HepG2 (cell line): Measurements from ENCODE around the gene ZNF444. TPM values are rescaled to one million over a fixed set of nuclear protein-coding genes. Genes with fewer than 3 reads are reported as not detected.

Experiments used
- ATF2 ChIP-seq: sonication (generic); formaldehyde crosslinking; IDR thresholded peaks from 2 replicates; pipeline ENCODE4 v1.4.0; 2020; ENCODE audit warnings: missing genetic modification reagents
- CCDC6 ChIP-seq: sonication (generic); formaldehyde crosslinking; IDR thresholded peaks from 2 replicates; pipeline ENCODE4 v1.8.1; 2022; ENCODE audit warnings: mild to moderate bottlenecking, missing genetic modification reagents, moderate library complexity
- EHMT2 ChIP-seq: fragments of 200-600 bp; sonication (generic); IDR thresholded peaks from 2 replicates; pipeline ENCODE4 v1.7.0; 2017; ENCODE audit warnings: antibody characterized with exemption, low read depth, low read length, borderline replicate concordance
- FOXP4 ChIP-seq: sonication (generic); formaldehyde crosslinking; IDR thresholded peaks from 2 replicates; pipeline ENCODE4 v1.4.0; 2020; ENCODE audit warnings: missing genetic modification reagents
- GTF2F1 ChIP-seq: fragments of 150-350 bp; IDR thresholded peaks from 2 replicates; pipeline ENCODE4 v1.6.1; 2014; ENCODE audit warnings: low read length
- HHEX ChIP-seq: IDR thresholded peaks from 2 replicates; pipeline ENCODE4 v1.6.1; 2016; ENCODE audit warnings: control low read depth
- NFE2L2 ChIP-seq: fragments of 150-350 bp; IDR thresholded peaks from 2 replicates; pipeline ENCODE4 v1.6.1; 2014; ENCODE audit warnings: low read length
- PAWR ChIP-seq: sonication (generic); formaldehyde crosslinking; IDR thresholded peaks from 2 replicates; pipeline ENCODE4 v1.4.0; 2020; ENCODE audit warnings: missing genetic modification reagents, mild to moderate bottlenecking, borderline replicate concordance
- POLR2G ChIP-seq: fragments of 200-400 bp; formaldehyde crosslinking; IDR thresholded peaks from 2 replicates; pipeline ENCODE4 v1.6.1; 2018; ENCODE audit warnings: mild to moderate bottlenecking, low read depth, low read length, moderate library complexity
- REPIN1 ChIP-seq: sonication (generic); formaldehyde crosslinking; IDR thresholded peaks from 2 replicates; pipeline ENCODE4 v1.8.0; 2022; ENCODE audit warnings: missing genetic modification reagents, low read depth, mild to moderate bottlenecking, borderline replicate concordance
- STAT6 ChIP-seq: sonication (generic); formaldehyde crosslinking; IDR thresholded peaks from 2 replicates; pipeline ENCODE4 v1.4.0; 2020; ENCODE audit warnings: missing genetic modification reagents, mild to moderate bottlenecking, borderline replicate concordance
- TGIF2 ChIP-seq: IDR thresholded peaks from 2 replicates; pipeline ENCODE4 v1.6.1; 2016; ENCODE audit warnings: control low read depth, missing compliant biosample characterization
- ZBTB3 ChIP-seq: sonication (generic); formaldehyde crosslinking; IDR thresholded peaks from 2 replicates; pipeline ENCODE4 v1.4.0; 2020; ENCODE audit warnings: low read depth, mild to moderate bottlenecking, moderate library complexity, missing genetic modification reagents, borderline replicate concordance
- ZNF205 ChIP-seq: IDR thresholded peaks from 2 replicates; pipeline ENCODE4 v1.6.1; 2018; ENCODE audit warnings: missing biosample characterization, missing genetic modification reagents
- ZNF225 ChIP-seq: sonication (generic); formaldehyde crosslinking; IDR thresholded peaks from 2 replicates; pipeline ENCODE4 v1.4.0; 2020; ENCODE audit warnings: mild to moderate bottlenecking, missing genetic modification reagents
- ZNF331 ChIP-seq: sonication (generic); formaldehyde crosslinking; IDR thresholded peaks from 2 replicates; pipeline ENCODE4 v1.4.0; 2020; ENCODE audit warnings: missing genetic modification reagents
- ZNF367 ChIP-seq: sonication (generic); formaldehyde crosslinking; IDR thresholded peaks from 2 replicates; pipeline ENCODE4 v1.4.0; 2020; ENCODE audit warnings: missing genetic modification reagents, borderline replicate concordance
- ZNF431 ChIP-seq: sonication (generic); formaldehyde crosslinking; IDR thresholded peaks from 2 replicates; pipeline ENCODE4 v1.9.0; 2022; ENCODE audit warnings: missing genetic modification reagents, low read depth, mild to moderate bottlenecking, borderline replicate concordance
- ZNF652 ChIP-seq: IDR thresholded peaks from 2 replicates; pipeline ENCODE4 v1.6.1; 2016; ENCODE audit warnings: low read depth, borderline replicate concordance
- ZNF879 ChIP-seq: sonication (generic); formaldehyde crosslinking; IDR thresholded peaks from 2 replicates; pipeline ENCODE4 v1.8.1; 2023; ENCODE audit warnings: missing genetic modification reagents
- ZSCAN12 ChIP-seq: sonication (generic); formaldehyde crosslinking; IDR thresholded peaks from 2 replicates; pipeline ENCODE4 v1.9.0; 2021; ENCODE audit warnings: mild to moderate bottlenecking, missing genetic modification reagents
- polyA plus RNA-seq, 8 experiments: library from polyadenylated mRNA; depleted of rRNA in 3 of 8; stranded (reverse) in 7 of 8; unstranded in 1 of 8; fragments of >200 nt; fragmentation: Illumina TruSeq in 4 of 8; extraction: Trizol in 4 of 8; gene quantifications; 2 replicates each; pipeline versions ENCODE4 v1.2.1 to v1.2.3, GENCODE V29; 2011 to 2016; ENCODE audit warnings: low read depth in 4 of 8, missing spikeins in 1 of 8, mixed read lengths in 1 of 8; ENCODE audit not compliant: insufficient read depth in 1 of 8
- total RNA-seq, 5 experiments: library from RNA; depleted of rRNA; stranded (reverse); fragments of >200 nt; fragmentation: Illumina TruSeq; extraction: Trizol; gene quantifications; 2 replicates each; pipeline ENCODE4 v1.2.3, GENCODE V29; 2016; ENCODE audit warnings: low read depth in 1 of 5

Gene ZNF444
- total and polyA plus RNA-seq, 2 of the 13 experiments (the other 11 are each of a cell fraction or from before 2014, with no cell fraction given): 27.4 to 30.3 TPM

- TF ChIP-seq POLR2G (peak; percentile 58), STAT6 (no peak), TGIF2 (CRISPR knock-in tag) (no peak), ZNF205 (CRISPR knock-in tag) (no peak), NFE2L2 (no peak), ZNF431 (CRISPR knock-in tag) (peak; percentile 74; the same call in 1 of the 2 replicates), GTF2F1 (no peak), ZNF331 (CRISPR knock-in tag) (peak; percentile 67), HHEX (CRISPR knock-in tag) (no peak), ZBTB3 (CRISPR knock-in tag) (no peak), ZNF225 (CRISPR knock-in tag) (no peak), ZSCAN12 (CRISPR knock-in tag) (no peak), REPIN1 (CRISPR knock-in tag) (peak; percentile 41; the same call in 1 of the 2 replicates), ATF2 (CRISPR knock-in tag) (no peak; the same call in 1 of the 2 replicates), CCDC6 (peak; percentile 82; the same call in 1 of the 2 replicates), ZNF652 (CRISPR knock-in tag) (peak; percentile 10; the same call in 1 of the 2 replicates), ZNF367 (CRISPR knock-in tag) (no peak), PAWR (CRISPR knock-in tag) (no peak), ZNF879 (CRISPR knock-in tag) (no peak), FOXP4 (CRISPR knock-in tag) (no peak; the same call in 1 of the 2 replicates), EHMT2 (no peak)
These were observed 30.3 kb upstream of the ZNF444 start (continued) for GRCh38 chr19:56110515-56111448.
